SW 1271 (cell line): ENCODE data around the gene NAV2.

Source experiments
- DNase-seq, 2 experiments: peaks; one replicate each; lab custom pipeline; 2025; lab: John Stamatoyannopoulos, UW

The NAV2 gene

GRCh38 chr11:20157728-20158127 is 445.1 kb downstream of the NAV2 start:
- DNase-seq, result no peak

- DNase-seq, result no peak
These were observed 446.1 kb downstream of the NAV2 start for GRCh38 chr11:20158597-20159257.

- DNase-seq, result no peak
These were observed 447.1 kb downstream of the NAV2 start for GRCh38 chr11:20159466-20160381.

- DNase-seq, result no peak
These were observed 448.0 kb downstream of the NAV2 start, which contains the start of gene DBX1 for GRCh38 chr11:20160425-20161229. Gene DBX1, minus strand, starts transcription at chr11:20160475. Its CDS starts 151 bp downstream, at chr11:20160324.

GRCh38 chr11:20161230-20161918 is 448.7 kb downstream of the NAV2 start:
- no peak for DNase-seq

GRCh38 chr11:20161923-20162744 is 449.5 kb downstream of the NAV2 start:
- no peak for DNase-seq

GRCh38 chr11:20162824-20163782 is 450.5 kb downstream of the NAV2 start:
- DNase-seq, result no peak

GRCh38 chr11:20163783-20164481 is 451.3 kb downstream of the NAV2 start:
- DNase-seq, result no peak
